Activated T-helper 17 cell treated with anti-CD3 and anti-CD28 coated beads, Interleukin-2, amount 50 U/mL, for 72 hours (primary cell): ENCODE data around the gene TMEM255B. TPM values are rescaled to one million over a fixed set of nuclear protein-coding genes. Genes with fewer than 3 reads are reported as not detected.

Experiments used
- ATAC-seq: fragments of 150-1000 bp; cut with Tn5 transposase; replicated peaks from 2 replicates; pipeline ENCODE4 v1.10.0; 2021; ENCODE audit warnings: mild to moderate bottlenecking, moderate library complexity
- H3K27ac Mint-ChIP-seq: one replicate; pipeline ENCODE4 v1.8.0; 2022; ENCODE audit warnings: mixed read lengths
- H3K27me3 Mint-ChIP-seq: one replicate; pipeline ENCODE4 v1.8.0; 2022; ENCODE audit warnings: mixed read lengths
- H3K36me3 Mint-ChIP-seq: one replicate; pipeline ENCODE4 v1.8.0; 2022; ENCODE audit warnings: low read depth, mild to moderate bottlenecking, mixed read lengths
- H3K4me1 Mint-ChIP-seq: one replicate; pipeline ENCODE4 v1.8.0; 2022; ENCODE audit warnings: mixed read lengths
- H3K4me3 Mint-ChIP-seq: one replicate; pipeline ENCODE4 v1.8.0; 2022; ENCODE audit warnings: mild to moderate bottlenecking, mixed read lengths
- H3K9me3 Mint-ChIP-seq: one replicate; pipeline ENCODE4 v1.8.0; 2022; ENCODE audit warnings: mixed read lengths
- total RNA-seq, 2 donors: library from RNA; stranded (reverse); gene quantifications; one replicate each; pipeline ENCODE4 v1.2.3, GENCODE V29; 2022

TMEM255B gene
- total RNA-seq, 2 donors from 2014 or later, result 2.0 TPM

DNA sequence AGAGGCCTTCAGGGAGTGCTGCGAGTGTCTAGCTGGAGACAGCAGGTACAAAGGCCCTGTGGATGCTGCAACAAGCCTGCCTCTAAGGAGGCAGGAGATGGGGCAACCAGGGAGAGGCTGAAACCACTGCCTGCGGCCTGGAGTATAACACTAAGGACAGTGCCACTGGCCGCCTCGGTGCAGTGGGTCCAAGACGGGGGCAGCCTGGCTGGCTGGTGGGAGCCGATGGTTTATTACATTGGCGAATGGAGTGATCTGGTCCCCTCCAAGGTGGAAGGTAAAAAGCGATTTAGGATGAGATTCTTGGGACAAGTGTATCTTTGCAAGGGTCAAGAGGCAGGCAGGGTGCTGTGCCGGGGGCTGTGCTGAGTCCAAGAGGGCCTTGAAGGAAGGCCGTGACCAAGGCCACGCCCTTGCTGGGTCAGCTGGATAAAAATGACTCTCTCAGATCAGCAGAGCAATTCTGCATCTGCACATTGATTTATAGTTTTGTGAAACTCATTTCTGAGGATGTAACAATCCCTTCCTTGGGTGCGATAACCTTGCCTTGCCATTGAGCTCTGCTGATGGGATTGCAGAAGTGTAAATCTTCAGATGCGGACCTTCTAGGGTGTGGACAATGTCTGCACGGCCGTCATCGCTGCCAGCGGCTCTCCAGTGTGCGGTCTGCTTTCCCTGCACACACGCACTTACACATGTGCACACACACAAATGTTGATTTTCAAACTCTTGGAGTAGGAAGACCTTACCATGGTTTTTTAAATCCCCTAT, 6.0 kb downstream of the TMEM255B start:
- no peak for ATAC-seq
- Mint-ChIP-seq H3K4me3 (no peak overlapping the region), H3K4me1 (peaks cover 4% of the 10 kb centered on the region), H3K9me3 (no peaks in the 10 kb centered on the region), H3K27ac (no peak overlapping the region), H3K36me3 (no peaks in the 10 kb centered on the region), H3K27me3 (peaks cover 28% of the 10 kb centered on the region)

DNA sequence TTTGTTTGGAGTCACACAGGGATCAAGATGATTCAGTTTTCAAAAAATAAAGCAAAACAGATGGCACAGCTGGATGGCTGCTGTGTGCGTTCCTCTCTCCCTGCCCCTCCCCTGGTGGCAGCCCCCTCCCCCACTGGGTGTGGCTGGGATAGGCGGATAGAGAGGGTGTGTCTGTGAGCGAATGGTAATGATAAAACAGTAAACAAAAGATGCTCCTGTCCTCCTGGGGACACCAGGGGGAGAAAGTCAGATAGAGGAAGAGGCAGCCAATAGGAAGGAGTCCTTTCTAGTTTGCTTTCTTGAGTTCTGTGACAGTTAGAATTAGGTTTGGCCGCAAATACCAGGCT, 6.5 kb downstream of the TMEM255B start:
- Mint-ChIP-seq H3K27ac (no peak overlapping the region), H3K27me3 (peaks cover 23% of the 10 kb centered on the region), H3K4me1 (peaks cover 1% of the 10 kb centered on the region), H3K4me3 (no peak overlapping the region), H3K36me3 (no peaks in the 10 kb centered on the region), H3K9me3 (no peaks in the 10 kb centered on the region)
- ATAC-seq, result no peak

DNA sequence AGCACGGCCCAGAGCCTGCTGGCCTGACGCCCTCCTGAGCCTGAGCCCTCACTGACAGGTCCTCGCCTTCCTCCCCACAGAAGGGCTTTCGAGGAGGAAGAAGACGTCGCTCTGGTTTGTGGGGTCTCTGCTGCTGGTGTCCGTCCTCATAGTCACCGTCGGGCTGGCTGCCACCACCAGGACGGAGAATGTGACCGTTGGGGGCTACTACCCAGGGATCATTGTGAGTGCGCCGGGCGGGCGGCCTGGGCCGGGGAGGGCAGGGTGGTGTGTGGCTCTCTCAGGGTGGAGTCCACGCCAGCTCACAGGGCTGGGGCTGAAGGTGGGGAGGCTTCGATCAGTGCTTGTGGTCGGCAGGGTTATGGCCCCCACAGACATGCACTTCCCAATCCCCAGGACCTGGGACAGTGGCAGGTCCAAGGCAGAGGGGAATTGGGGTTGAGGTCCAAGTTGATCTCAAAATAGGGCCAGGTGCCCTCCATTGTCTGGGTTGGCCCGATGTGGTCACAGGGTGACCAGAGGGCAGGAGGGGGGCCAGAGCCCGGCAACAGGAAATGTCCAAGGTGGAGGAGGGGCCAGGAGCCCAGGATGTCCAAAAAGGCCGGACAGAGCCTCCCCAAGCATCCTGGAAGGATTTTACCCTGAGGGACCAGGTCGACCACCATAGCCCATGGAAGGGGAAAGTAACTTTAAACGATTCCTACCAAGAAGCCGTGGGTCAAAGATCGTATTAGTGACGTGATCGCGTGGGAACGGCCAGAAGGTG, 7.2 kb downstream of the TMEM255B start:
- no peak for ATAC-seq
- no peaks in the 10 kb centered on the region for H3K9me3 Mint-ChIP-seq
- H3K27ac Mint-ChIP-seq, result no peak overlapping the region
- no peaks in the 10 kb centered on the region for H3K4me1 Mint-ChIP-seq
- no peaks in the 10 kb centered on the region for H3K36me3 Mint-ChIP-seq
- no peak overlapping the region for H3K4me3 Mint-ChIP-seq
- H3K27me3 Mint-ChIP-seq, result peaks cover 17% of the 10 kb centered on the region

GRCh38 chr13:113767366-113767765, 8.3 kb downstream of the TMEM255B start:
- Mint-ChIP-seq H3K4me1 (peaks cover 7% of the 10 kb centered on the region), H3K27me3 (peaks cover 8% of the 10 kb centered on the region), H3K36me3 (no peaks in the 10 kb centered on the region), H3K9me3 (peaks cover 6% of the 10 kb centered on the region), H3K27ac (no peak overlapping the region), H3K4me3 (no peak overlapping the region)
- ATAC-seq, result no peak

- H3K27me3 Mint-ChIP-seq, result peaks cover 6% of the 10 kb centered on the region
- no peak for ATAC-seq
- H3K27ac Mint-ChIP-seq, result no peak overlapping the region
- no peaks in the 10 kb centered on the region for H3K36me3 Mint-ChIP-seq
- peaks cover 9% of the 10 kb centered on the region for H3K9me3 Mint-ChIP-seq
- H3K4me3 Mint-ChIP-seq, result no peak overlapping the region
- H3K4me1 Mint-ChIP-seq, result peaks cover 9% of the 10 kb centered on the region
Measured at GRCh38 chr13:113768018-113768905, 9.2 kb downstream of the TMEM255B start.

GRCh38 chr13:113769106-113769505, 10.1 kb downstream of the TMEM255B start:
- no peak for ATAC-seq
- Mint-ChIP-seq H3K36me3 (no peaks in the 10 kb centered on the region), H3K4me3 (no peak overlapping the region), H3K27me3 (no peaks in the 10 kb centered on the region), H3K4me1 (peaks cover 9% of the 10 kb centered on the region), H3K27ac (no peak overlapping the region), H3K9me3 (peaks cover 9% of the 10 kb centered on the region)

DNA sequence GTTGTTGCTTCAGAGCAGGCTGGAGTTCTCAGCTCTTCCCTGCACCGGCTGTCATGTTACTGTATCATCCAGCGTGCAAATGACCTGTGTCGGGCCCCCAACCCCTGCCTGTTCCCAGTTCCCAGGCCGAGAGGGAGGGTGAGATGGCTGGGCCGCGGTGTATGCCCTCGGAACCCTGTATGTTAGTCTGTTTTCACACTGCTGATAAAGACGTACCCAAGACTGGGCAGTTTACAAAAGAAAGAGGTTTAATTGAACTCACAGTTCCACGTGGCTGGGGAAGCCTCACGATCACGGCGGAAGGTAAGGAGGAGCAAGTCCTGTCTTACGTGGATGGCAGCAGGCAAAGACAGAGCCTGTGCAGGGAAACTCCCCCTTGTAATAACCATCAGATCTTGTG, 10.9 kb downstream of the TMEM255B start:
- ATAC-seq, result no peak
- H3K27me3 Mint-ChIP-seq, result no peaks in the 10 kb centered on the region
- peaks cover 9% of the 10 kb centered on the region for H3K9me3 Mint-ChIP-seq
- H3K4me3 Mint-ChIP-seq, result no peak overlapping the region
- H3K4me1 Mint-ChIP-seq, result peaks cover 9% of the 10 kb centered on the region
- H3K27ac Mint-ChIP-seq, result no peak overlapping the region
- no peaks in the 10 kb centered on the region for H3K36me3 Mint-ChIP-seq

DNA sequence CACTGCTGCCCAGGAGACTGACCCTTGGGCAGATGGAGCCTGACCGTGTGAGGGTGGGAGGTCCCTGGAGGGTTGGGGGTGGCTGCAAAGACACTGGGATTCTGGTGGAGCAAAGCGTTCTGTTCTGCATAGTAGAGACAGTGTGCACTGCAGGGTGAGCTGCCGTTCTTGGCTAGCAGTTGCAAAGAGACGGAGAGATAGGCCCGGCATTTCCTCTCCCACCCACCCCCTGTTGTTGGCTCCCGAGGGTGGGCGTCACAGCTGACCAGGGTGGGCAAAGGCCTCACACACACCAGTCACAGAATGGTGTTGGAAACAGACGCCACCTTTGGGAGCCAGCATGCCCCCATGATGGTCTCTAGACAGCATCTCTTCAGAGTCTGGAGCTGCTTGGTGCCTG, 11.4 kb downstream of the TMEM255B start:
- no peak for ATAC-seq
- Mint-ChIP-seq H3K4me3 (no peak overlapping the region), H3K4me1 (peaks cover 9% of the 10 kb centered on the region), H3K9me3 (peaks cover 9% of the 10 kb centered on the region), H3K27me3 (no peaks in the 10 kb centered on the region), H3K36me3 (no peaks in the 10 kb centered on the region), H3K27ac (no peak overlapping the region)

- Mint-ChIP-seq H3K9me3 (peaks cover 9% of the 10 kb centered on the region), H3K27me3 (no peaks in the 10 kb centered on the region), H3K4me1 (peaks cover 9% of the 10 kb centered on the region), H3K27ac (no peak overlapping the region), H3K36me3 (no peaks in the 10 kb centered on the region), H3K4me3 (no peak overlapping the region)
- ATAC-seq, result no peak
Measured at GRCh38 chr13:113770937-113771336, 11.9 kb downstream of the TMEM255B start.

DNA sequence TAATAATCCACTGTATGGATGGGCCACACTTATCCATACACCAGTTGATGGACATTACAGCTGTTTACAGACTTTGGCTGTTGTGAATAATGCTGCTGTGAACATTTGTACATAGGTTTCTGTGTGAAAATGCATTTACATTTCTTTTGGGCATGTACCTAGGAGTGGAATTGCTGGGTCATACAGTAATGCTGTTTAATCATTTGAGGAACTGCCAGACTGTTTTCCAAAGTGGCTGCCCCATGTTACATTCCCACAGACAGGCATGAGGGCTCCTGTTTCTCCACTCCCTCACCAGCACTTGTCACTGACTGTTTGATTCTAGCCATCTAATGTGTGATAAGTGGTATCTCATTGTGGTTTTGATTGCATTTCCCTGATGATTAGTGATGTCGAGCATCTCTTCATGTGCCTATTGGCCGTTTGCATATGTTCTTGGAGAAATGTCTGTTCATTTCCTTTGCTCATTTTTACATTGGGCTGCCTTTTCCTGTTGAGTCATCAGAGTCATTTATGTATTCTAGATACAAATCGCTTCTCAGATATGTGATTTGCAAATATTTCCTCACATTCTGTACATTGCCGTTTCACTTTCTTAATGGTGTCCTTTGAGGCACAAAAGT, 12.8 kb downstream of the TMEM255B start:
- peak; percentile 75 for ATAC-seq
- Mint-ChIP-seq H3K4me1 (peaks cover 9% of the 10 kb centered on the region), H3K27ac (no peak overlapping the region), H3K27me3 (no peaks in the 10 kb centered on the region), H3K4me3 (peak overlapping the region; percentile 10), H3K36me3 (no peaks in the 10 kb centered on the region), H3K9me3 (peaks cover 9% of the 10 kb centered on the region)

DNA sequence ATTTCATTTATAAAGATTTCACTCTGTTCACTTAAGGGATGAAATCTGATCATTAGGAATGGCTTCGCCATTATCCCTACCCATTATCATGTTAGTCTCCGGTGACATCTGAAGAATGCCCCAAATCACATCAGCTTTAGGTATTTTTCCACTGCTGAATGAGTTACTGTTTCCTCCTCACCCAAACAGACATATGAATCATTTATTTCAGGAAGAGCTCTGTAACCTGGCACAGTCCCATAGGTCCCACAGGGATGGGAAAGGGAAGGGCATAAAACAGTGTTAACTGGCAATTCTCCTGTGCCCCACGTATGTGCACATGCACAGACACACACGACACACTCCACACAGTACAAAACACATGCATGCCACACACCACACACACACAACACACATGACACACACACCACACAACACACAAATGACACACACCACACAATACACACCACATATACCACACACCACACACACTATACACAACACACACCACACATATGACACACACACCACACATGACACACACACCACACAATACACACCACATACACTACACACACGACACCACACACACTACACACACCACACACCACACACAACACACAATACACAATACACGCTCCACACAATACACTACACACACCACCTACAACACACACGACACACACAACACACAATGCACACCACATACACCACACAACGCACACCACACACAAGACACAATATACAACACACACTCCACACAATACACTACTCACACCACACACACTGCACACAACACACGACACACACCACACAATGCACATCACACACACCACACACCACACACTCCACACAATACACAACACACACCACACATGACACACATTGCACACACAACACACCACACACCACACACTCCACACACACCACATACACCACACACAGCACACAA, 15.4 kb downstream of the TMEM255B start:
- H3K36me3 Mint-ChIP-seq, result no peaks in the 10 kb centered on the region
- peaks cover 9% of the 10 kb centered on the region for H3K9me3 Mint-ChIP-seq
- H3K4me3 Mint-ChIP-seq, result no peak overlapping the region
- ATAC-seq, result no peak
- H3K27ac Mint-ChIP-seq, result no peak overlapping the region
- peaks cover 9% of the 10 kb centered on the region for H3K4me1 Mint-ChIP-seq
- peaks cover 17% of the 10 kb centered on the region for H3K27me3 Mint-ChIP-seq

DNA sequence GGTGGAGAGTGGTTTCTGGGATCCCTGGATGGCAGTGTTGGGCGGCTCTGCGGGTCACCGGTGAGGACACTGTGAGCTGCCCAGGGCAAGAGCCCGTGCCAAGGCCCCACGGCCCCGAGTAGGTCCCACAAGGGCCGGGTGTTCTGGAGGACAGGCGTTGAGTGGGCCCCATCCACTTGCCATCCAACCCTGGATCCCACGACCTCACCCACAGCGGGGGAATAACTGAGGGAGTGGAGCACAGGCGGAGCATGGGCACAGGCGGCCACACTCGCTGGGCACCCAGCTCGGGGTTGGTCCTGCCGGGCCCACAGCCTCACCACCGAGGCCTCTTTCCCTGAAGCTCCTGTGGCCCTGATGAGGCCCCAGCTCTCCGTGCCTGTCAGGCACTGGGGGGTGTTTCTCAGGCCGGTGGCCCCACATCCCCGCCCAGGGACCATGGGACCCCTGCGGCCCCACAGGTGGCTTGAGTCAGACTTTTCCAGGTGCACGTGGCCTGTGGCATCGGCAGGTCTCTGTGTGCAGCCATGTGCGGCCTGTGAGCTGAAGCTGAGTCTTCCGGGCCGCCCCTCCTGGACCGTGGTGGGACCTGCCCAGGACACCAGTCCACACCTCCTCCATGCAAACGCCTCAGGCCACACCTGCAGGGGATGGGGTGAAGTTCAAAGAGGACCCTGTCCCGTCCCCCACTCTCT, 16.6 kb downstream of the TMEM255B start:
- Mint-ChIP-seq H3K4me1 (peaks cover 9% of the 10 kb centered on the region), H3K27me3 (peaks cover 21% of the 10 kb centered on the region), H3K36me3 (no peaks in the 10 kb centered on the region), H3K4me3 (no peak overlapping the region), H3K9me3 (peaks cover 9% of the 10 kb centered on the region), H3K27ac (no peak overlapping the region)
- no peak for ATAC-seq
